Measurements from ENCODE around the gene ZNF264.

DNA sequence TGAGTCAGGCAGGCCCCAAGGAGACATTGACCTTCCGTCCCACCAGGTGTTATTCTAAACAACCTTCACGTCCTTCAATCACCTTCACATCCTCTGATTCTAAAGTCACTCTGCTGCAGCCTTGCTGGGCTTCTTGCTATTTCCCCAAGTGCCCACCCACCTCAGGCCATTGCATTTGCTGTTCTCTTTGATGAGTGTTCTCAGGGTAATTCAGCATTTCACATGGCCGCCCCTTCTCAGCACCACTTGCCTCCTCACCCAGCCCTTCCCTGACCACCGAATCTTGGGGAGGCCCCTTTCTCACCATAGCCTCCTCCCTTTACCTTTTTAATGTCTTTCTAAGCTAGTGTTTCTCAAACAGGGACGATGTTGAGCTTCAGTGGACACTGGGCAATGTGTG is 53.8 kb downstream of the ZNF264 start:
- TF ChIP-seq, protein P1, sequence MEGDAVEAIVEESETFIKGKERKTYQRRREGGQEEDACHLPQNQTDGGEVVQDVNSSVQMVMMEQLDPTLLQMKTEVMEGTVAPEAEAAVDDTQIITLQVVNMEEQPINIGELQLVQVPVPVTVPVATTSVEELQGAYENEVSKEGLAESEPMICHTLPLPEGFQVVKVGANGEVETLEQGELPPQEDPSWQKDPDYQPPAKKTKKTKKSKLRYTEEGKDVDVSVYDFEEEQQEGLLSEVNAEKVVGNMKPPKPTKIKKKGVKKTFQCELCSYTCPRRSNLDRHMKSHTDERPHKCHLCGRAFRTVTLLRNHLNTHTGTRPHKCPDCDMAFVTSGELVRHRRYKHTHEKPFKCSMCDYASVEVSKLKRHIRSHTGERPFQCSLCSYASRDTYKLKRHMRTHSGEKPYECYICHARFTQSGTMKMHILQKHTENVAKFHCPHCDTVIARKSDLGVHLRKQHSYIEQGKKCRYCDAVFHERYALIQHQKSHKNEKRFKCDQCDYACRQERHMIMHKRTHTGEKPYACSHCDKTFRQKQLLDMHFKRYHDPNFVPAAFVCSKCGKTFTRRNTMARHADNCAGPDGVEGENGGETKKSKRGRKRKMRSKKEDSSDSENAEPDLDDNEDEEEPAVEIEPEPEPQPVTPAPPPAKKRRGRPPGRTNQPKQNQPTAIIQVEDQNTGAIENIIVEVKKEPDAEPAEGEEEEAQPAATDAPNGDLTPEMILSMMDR (conservative IDR thresholded peaks at IDR 0.05; ENCODE audit: low read length) = no peak
- no peak for TF ChIP-seq EZH2phosphoT487 (IDR thresholded peaks at IDR 0.05; ENCODE audit: borderline replicate concordance, low read depth, low read length)
